ENCODE data around the gene PTPRA. TPM values are rescaled to one million over a fixed set of nuclear protein-coding genes. Genes with fewer than 3 reads are reported as not detected.

PTPRA gene
- polyA plus RNA-seq, 12 donors = 35.4 to 98.2 (median 56.6) TPM; not detected in 1

DNA sequence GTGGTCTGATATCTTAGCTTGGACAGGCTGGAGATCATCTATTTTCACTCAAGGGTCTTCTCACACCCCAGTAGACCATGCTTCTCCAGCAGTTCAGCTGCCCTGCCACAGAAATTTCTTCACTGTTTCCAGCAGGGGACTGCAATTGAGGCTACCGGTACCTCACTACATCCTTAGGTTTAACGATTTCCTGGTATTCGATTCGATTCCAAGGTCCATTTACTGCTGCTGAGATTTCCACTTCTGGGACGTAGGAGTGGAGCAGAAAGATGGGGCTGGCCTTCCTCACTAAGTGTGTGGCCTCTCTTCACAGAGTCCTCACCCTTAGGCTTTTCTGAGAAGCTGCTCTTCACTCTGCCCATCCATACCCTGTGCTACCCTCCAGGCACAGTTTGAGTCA, 26.6 kb upstream of the PTPRA start:
- DNase-seq = no peak

DNA sequence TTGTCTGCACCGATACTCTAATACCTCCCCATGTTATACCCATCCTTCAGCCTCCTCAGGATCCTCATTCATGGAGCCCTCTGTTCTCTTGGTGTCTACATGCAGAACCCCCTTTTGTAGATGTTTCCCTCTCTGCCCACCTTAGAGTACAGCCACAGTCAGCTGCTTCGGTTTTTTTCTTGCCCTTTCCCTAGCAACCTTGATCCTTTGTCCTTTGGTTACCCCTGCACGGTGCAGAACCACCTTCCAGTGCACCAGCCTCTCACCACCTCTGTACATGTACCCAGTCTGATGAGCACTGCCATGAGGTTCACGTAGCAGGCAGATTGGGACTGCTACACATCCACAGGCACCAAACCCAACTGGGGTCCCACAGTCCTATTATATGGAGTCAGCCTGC, 25.5 kb upstream of the PTPRA start:
- no peak for DNase-seq

DNA sequence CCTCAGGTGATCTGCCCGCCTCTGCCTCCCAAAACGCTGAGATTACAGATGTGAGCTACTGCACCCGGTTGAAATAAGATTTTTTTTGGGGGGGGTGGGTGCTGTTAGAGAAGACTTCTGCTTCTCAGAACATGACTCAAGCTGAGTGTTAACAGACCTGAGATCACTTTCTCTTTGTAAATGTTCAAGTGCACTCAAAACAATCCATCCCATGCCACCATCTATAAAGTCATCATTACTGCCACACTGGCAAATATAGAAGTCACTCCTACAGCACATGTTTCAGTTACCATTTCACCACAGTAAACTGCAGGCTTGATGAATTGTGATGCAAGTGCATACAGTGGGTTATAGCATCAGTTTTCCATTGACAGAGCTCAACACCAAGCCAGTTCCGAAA, 23.8 kb upstream of the PTPRA start:
- DNase-seq = no peak

DNA sequence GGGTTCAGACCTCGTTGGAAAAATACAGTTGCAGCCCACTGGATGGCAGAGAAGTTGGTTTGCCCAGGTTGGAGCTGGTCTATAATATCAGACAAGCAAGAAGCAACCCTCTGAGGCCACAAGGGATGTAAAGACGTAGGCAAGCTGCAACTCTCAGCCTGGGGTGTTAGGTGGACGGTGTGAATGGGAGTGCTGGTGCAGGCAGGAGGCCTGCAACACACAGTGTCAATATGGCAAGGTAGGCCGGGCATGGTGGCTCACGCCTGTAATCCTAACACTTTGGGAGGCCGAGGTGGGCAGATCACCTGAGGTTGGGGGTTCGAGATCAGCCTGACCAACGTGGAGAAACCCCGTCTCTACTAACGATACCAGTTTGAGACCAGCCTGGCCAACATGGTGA, 22.2 kb upstream of the PTPRA start:
- no peak for DNase-seq

DNA sequence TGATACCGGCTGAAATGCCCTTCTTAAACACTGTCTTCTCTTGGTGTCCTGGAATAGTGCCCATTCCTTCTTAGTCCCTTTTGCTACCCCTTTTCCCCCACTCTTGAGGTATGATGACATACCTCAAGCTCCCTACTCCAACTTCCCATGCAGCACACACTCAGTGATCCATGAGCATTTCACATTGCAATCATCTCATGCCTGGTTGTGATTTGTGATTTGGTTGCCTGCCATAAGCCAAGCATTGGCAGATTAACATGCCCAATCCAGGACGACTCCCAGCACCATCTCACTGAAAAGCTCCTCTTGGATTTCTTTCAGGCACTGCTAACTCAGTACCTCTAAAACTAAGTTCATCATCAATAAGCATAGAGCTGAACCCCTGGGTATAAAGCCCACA, 14.7 kb upstream of the PTPRA start:
- DNase-seq = no peak

DNA sequence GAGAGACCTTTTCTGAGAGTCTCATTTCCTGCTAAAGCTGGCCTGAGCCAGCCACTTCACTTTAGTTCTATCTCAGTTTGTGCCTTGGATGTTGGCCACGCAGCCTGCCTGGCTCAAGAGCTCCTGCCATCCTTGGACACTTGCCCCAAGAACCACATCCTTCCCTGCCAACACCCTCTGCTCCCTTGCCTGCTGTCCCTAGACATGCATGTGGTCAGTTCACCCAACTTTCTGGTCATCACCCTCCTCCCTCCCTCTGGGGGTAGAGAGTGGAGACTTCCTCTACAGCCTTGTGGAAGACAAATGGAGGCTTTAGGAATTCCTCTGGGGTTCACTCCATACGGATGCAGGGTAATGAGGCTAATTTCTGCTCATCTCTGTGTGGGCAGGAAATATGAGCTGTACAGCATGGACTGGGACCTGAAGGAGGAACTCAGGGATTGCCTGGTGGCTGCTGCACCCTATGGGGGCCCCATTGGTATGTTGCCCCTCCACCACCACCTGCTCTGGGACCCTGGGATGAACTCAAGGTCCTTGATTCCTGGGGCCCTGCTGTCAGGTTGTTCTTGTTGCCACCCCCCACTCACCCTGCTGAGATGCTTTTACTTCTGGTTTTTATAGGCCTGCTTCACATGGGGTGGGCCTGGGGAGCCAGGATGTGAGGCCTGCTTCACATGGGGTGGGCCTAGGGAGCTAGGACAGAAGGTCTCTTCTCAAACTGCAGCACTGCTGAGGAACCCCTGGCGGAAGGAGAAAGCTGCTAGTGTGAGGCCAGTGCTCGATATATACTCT, 13.8 kb upstream of the PTPRA start:
- DNase-seq = no peak

DNA sequence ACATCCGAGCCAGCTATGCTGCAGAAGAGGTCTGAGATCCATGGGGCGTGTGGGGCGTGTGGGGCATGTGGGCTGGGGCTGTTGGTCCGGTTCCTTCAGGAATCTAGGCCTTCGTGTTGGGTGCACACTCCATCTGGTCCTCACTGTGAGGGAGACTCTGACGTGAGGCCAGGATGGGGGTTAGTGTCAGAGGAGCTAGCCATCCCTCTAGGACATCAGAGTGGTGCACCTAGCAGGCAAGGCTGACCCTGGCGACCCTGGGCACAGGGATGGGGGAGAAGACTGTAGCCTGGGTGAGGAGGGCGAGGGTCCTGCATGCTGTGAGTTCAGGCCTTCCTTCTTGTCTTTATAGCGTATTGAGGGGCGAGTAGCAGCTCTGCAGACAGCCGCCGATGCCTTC, 8.7 kb upstream of the PTPRA start:
- no peak for DNase-seq

DNA sequence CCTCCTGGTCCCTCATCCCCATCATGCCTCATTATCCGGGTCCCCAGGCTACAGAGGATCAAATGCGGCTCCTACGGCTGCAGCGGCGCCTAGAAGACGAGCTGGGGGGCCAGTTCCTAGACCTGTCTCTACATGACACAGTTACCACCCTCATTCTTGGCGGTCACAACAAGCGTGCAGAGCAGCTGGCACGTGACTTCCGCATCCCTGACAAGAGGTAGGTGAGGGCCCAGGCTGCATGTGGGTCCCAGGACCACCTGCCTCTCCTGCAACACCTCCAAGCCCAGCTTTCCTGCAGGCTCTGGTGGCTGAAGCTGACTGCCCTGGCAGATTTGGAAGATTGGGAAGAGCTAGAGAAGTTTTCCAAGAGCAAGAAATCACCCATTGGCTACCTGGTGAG, 8.2 kb upstream of the PTPRA start:
- DNase-seq = no peak

DNA sequence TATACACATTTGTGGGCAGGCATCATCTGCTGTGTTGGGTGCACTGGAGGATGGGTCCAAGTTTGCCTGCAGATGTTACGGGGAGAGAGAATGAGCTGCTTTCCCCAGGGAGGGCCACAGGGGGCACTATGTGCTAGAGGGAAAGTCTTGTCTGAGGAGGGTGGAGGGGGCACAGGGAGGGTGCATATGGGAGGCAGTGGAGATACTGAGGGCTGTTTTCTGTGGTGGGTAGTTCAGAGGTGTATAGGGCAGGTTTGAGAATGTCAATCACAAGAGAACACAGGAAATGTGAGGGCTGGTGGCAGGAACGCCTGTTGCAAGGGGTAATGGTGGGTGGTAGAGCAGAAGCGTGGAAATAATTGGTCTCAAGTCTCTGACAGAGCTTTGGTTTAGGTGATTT, 7.7 kb upstream of the PTPRA start:
- no peak for DNase-seq

DNA sequence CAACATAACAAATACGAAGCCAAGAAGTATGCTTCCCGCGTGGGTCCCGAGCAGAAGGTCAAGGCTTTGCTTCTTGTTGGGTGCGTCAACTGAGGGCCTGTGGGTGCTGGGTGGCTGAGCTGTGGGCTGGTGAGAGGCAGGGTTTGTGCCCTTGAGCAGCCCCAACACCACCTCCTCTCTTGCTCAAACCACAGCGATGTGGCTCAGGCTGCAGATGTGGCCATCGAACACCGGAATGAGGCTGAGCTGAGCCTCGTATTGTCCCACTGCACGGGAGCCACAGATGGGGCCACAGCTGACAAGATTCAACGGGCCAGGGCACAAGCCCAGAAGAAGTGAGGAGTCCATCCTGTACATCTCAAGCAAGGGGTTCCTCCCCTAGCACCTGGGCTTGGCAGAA, 7.0 kb upstream of the PTPRA start:
- no peak for DNase-seq

DNA sequence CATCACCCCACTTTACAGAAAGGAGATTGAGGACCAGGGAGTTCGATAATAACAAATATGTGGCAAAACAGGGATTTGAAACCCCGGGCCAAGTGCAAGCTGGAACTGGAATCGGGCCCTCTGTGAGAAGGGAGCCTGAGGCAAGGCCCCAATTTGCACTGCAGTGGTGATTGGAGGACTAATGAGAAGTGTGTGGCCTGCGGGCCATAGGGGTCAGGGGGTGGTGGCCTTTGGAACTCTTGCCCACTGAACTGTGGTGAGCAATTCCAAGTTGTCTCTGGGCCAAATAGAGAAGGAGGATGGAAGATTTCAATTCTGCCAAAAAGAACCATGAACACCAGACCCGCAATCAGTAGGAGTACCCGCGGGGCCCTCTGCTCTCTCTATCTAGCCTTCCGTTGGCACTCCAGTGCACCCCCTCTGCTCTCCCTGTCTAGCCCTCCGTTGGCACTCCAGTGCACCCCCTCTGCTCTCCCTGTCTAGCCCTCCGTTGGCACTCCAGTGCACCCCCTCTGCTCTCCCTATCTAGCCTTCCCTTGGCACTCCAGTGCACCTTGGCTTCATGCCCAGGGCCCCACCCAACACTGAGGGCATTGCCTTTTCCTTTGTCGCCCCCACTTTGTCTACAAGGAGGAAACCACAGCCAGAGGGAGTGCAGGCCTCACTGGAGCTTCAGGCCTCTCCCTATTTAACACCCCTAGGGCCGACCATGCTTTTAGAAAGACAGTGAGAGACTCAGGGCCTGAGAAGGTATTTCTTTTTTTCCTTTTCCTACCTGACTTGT, 6.0 kb upstream of the PTPRA start:
- no peak for DNase-seq

DNA sequence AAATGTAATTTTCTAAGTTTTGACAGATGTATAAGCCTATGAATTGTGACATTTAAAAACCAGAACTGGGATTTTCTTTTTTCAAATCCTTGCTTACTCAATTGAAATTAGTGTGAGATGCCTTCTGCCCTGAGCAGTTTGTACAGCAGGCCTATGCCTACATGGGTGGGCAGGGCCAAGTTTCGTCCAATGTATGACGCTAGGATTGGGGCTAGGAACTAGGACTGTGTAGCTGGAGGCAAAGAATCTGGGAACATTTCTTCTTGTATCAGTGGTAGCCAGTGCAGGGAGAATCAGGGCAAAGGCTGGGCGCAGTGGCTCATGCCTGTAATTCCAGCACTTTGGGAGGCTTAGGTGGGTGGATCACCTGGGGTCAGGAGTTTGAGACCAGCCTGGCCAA, 3.9 kb upstream of the PTPRA start:
- no peak for DNase-seq

DNA sequence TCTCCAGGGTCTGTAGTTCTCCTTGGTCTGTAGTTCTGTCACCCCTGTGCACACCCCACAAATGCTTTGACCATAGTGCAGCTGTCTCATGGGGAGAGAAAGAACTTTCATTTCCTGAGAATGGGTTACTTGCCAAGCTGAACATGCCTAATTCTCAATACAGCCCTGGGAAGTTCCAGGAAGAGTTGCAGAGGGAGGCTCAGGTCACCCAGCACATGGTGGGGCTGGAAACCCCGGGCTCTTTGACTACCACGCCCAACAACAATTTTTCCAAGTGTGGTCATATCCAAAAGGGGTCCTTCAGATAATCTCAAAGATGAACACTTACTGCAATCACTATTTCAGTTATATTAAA, 2.2 kb upstream of the PTPRA start:
- DNase-seq = peak; percentile 56

DNA sequence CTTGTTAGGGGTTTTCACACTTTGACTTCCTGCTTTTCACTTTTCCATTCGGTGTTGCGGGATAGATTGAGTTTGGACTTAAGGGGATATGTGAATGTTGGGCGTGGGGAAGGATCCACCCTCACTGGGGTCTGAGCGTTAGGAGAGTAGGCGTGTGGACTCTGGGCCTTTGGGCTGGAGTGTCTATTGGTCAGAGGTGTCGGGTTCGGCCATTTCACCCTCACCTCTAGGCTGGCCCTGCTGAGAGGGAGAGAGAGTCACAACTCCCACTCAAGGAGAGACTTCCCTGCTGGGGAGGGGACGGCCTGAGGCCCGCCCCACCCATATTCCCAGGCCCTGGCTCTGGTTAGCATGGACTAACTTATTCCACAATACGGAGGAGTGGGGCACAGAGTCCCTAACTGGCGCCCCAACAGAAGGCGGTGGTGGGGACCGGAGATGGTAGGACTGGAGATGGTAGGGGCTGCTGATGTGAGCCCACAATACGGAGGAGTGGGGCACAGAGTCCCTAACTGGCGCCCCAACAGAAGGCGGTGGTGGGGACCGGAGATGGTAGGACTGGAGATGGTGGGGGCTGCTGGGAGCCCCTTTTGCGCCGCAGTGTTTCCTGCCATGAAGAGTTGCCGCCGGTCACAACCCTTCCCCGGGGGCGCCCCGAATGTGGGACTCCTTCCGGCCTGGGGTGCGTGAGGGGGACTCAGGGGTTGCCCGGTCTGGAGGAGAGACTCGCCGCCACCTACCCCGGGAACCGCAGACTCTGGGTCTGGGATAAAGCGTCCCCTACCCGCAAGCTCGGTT, 1.4 kb upstream of the PTPRA start:
- peak; percentile 31 for DNase-seq

DNA sequence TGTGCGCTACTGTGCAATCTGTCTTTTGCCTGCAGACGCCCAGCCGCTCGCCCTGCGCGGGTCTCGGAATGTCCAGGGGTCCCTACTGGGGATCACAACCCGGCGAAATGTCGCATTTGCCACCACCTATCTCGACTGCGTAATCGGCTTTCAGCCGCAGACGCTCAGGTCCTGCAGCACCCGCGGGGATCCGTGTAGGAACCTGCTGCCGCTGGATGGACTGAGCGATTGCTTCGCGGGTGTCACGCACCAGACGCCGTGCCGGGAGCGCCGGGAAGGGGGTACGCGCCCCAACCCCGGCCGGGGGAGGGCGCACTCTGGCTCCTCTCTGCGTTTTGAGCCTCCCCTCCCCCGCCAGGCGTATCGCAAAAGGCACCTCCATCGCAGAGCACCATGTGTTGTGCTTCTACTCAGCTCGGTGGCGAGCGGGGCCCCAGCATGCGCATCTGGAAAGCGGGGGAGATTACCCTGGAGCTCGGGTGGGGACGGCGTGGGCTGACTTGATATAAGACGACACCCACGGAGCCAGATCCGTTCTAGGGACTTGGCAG, 747 bp upstream of the PTPRA start:
- peak; percentile 48 for DNase-seq

DNA sequence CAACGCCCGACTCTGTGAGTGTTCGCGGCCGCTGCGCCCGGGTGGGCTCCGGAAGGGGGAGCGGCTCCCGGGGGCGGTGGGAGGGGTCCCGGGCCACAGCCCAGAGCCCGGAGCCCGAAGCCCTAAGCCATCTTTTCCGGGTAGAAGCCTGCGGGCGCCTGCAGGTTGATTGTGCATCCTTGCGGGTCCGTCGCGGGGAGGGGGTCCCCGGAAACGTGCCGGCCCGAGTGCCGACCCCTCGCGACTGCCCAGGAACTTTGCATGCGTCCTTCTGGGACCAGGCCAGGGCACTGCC, 413 bp downstream of the PTPRA start:
- peak; percentile 47 for DNase-seq

DNA sequence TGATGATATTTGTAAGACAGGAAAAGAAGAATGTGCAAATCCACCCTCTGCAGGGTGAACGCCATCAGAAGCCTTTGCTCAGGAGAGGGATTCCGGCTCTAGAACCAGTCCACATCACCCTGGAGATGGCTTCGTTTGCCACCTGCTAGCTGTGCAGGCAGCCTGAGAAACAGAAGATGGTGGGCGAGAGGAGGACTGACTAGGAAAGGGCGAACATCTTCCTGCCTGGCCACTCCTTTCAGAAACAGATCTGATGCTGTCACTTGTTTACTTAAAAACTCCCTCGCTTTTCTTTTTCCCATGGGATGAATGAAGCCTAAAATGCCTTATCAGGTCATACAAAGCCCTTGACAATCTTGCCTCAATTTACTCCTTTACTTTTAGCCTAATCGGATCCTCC, 1.2 kb downstream of the PTPRA start:
- no peak for DNase-seq

DNA sequence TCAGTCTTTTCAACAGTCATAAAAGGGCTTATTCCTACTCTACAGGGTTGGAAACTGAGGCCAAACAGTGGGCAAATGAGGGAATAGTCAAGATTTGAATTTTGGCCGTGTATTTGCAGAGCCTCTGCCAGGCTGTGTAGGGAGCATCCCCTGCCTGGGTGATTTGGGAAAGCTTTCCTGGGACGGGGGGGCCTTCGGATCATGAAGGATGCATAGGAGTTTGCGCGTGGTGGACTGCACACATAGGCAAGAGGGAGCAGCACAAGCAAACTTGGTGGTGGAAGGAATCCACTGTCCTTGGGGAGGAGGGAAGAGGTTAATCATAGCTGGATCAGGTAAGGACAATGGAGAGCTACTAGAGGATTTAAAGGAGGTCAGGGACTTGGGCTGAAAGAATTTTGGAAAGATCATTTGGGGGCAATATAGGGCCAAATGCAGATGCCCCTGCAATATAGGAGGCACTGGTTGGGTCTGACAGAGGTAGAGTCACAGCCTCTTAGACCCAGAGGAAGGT, 2.5 kb downstream of the PTPRA start:
- no peak for DNase-seq

DNA sequence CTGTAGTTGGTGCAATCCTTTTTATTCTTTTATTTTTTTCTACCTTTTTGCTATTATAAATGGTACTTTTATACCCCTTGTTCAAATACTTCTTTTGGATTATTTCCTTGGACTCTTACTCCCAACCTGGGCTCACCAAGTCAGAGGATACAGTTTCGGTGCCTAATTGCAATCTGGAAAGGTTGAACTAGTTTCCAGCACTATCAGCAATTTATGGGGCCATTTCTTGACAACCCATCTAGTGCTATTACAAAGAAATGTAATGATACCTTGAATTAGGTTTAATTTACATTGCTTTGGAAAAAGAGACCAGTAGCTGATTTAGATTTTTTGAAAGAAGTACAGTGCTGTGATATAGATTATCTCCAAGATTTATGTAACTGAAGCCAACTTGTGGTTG, 5.2 kb downstream of the PTPRA start:
- no peak for DNase-seq

DNA sequence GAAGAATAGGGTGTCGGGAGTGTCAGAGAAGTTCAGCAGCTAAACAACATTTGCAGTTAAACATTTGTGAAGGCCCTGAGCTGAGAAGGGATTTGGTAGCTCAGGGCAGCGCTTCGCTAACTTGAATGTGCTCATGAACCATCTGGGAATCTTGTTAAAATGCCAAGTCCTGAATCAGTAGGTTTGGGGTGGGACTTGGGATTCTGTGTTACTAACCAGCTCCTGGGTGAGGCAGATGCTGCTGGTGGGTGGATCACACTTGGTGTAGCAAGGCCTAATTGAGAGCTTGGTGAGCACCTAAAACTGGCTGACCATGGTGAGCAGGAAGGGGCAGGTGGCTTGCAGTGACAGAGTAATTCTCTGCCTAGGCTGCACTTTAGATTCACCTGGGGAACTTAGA, 5.9 kb downstream of the PTPRA start:
- peak; percentile 46 for DNase-seq

DNA sequence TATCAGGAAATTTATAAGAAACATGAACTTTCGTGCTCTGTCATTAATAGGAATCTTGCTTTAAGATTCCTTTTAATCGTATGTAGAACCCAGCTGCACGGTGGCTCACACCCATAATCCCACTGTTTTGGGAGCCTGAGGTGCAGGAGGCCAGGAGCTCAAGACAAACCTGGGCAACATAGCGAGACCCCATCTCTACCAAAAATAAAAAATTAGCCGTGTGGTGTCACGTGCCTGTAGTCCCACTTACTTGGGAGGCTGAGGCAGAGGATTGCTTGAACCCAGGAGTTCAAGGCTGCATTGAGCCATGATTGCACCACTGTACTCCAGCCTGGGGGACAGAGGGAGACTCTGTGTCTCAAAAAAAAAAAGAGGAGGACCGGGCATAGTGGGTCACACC, 7.4 kb downstream of the PTPRA start:
- DNase-seq = no peak
